ENCODE results near the gene AMER3.

DNA sequence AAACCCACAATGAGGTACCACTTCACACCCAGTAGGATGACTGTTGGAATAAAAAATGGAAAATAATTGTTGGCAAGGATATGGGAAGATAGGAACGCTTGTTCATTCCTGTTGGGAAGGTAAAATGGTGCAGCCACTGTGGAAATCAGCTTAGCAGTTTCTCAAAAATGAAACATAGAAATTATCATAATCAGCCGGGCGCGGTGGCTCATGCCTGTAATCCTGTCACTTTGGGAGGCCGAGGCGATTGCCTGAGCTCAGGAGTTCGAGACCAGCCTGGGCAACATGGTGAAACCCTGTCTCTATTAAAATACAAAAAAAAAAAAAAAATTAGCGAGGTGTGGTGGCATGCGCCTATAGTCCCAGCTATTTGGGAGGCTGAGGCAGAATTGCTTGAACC is 23.4 kb downstream of the AMER3 start:
- TF ChIP-seq CTCF (IDR thresholded peaks at IDR 0.05) (no peak), POLR2A (IDR thresholded peaks at IDR 0.05) (no peak)

All from lower leg skin (tissue), 3 donors.